Spleen (tissue), 11 donors: ENCODE measurements around the gene FBXL13. TPM values are rescaled to one million over a fixed set of nuclear protein-coding genes. Genes with fewer than 3 reads are reported as not detected.
A peak's percentile ranks its signal among the peaks of the same experiment; 100 is the strongest.

Experiments
- DNase-seq: peaks from one replicate; pipeline ENCODE4 v3.0.0-alpha.2; 2020
- H3K27ac ChIP-seq, 8 donors: fragments of 200-600 bp; sonication (generic) in 7 of 8; 1 replicate in 4 of 8; 2 replicates in 4 of 8; pipeline versions ENCODE4 v1.5.0 to v1.8.0; 2016 to 2021; ENCODE audit warnings: inconsistent platforms in 4 of 8, mild to moderate bottlenecking in 4 of 8, moderate library complexity in 1 of 8
- H3K27me3 ChIP-seq, 7 donors: fragments of 200-600 bp; sonication (generic) in 6 of 7; replicated peaks in 1 of 7; 1 replicate in 4 of 7; 2 replicates in 3 of 7; pipeline versions ENCODE4 v1.5.0 to v1.8.0; 2016 to 2021; ENCODE audit warnings: inconsistent platforms in 3 of 7, mild to moderate bottlenecking in 1 of 7
- H3K36me3 ChIP-seq, 6 donors: fragments of 200-600 bp; sonication (generic) in 5 of 6; 1 replicate in 4 of 6; 2 replicates in 2 of 6; pipeline versions ENCODE4 v1.5.0 to v1.8.0; 2016 to 2021; ENCODE audit warnings: inconsistent platforms in 2 of 6
- H3K4me1 ChIP-seq, 6 donors: fragments of 200-600 bp; sonication (generic) in 5 of 6; 1 replicate in 3 of 6; 2 replicates in 3 of 6; pipeline versions ENCODE4 v1.5.0 to v1.8.0; 2016 to 2021; ENCODE audit warnings: inconsistent platforms in 3 of 6
- H3K4me3 ChIP-seq, 8 donors: fragments of 200-600 bp; sonication (generic) in 7 of 8; 1 replicate in 4 of 8; 2 replicates in 4 of 8; pipeline versions ENCODE4 v1.5.0 to v1.8.0; 2016 to 2021; ENCODE audit warnings: inconsistent platforms in 4 of 8, mild to moderate bottlenecking in 4 of 8, moderate library complexity in 2 of 8
- H3K9me3 ChIP-seq, 8 donors: fragments of 200-600 bp; sonication (generic) in 7 of 8; 1 replicate in 4 of 8; 2 replicates in 4 of 8; pipeline versions ENCODE4 v1.5.0 to v1.8.0; 2016 to 2021; ENCODE audit warnings: inconsistent platforms in 4 of 8
- POLR2A ChIP-seq, 3 donors: fragments of 450-650 bp; IDR thresholded peaks; one replicate each; pipeline ENCODE4 v1.5.1; 2017; ENCODE audit warnings: antibody characterized with exemption in 3 of 3, mild to moderate bottlenecking in 1 of 3
- POLR2AphosphoS5 ChIP-seq, 3 donors: sonication (generic); formaldehyde crosslinking; IDR thresholded peaks; one replicate each; pipeline ENCODE4 v1.5.1; 2017; ENCODE audit warnings: antibody characterized with exemption in 3 of 3
- WGBS, 5 donors: extraction: QIAGEN DNeasy Blood & Tissue Kit in 3 of 5; methylation state at CpG; one replicate each; pipeline versions ENCODE4 v1.1.5 to v1.1.7; 2013 to 2018; 5-methylcytosine and 5-hydroxymethylcytosine counted together
- intact Hi-C: fragments of 100-400 bp; cut with DNase I; formaldehyde crosslinking; loops from one replicate; pipeline ENCODE4 v1.15.0; 2023; ENCODE audit warnings: low total_unique reads
- polyA plus RNA-seq, 3 donors: library from polyadenylated mRNA; stranded (reverse); fragments of 200-250 nt; gene quantifications; one replicate each; pipeline ENCODE4 v1.2.1, GENCODE V29; 2013
- total RNA-seq, 7 donors: library from RNA; depleted of rRNA in 3 of 7; stranded (reverse); fragments of >200 nt in 3 of 7; fragmentation: NEBNext Ultra II Directional in 4 of 7; extraction: Animal tissue kit (Norgen Biotek cat#: 25700) in 4 of 7; gene quantifications; one replicate each; pipeline versions ENCODE4 v1.1.0 to v1.2.1, GENCODE V29; 2016 to 2021
- TF ChIP-seq, protein P1 (sequence below), 11 experiments: fragments of 200-600 bp in 7 of 11; fragments of 450-650 bp in 4 of 11; sonication (generic) in 4 of 11; IDR thresholded peaks in 8 of 11; conservative IDR thresholded peaks in 3 of 11; 1 replicate in 7 of 11; 2 replicates in 4 of 11; pipeline versions ENCODE4 v1.4.0 to v1.8.0; 2016 to 2021; ENCODE audit warnings: antibody characterized with exemption in 11 of 11, inconsistent platforms in 4 of 11, mild to moderate bottlenecking in 1 of 11
- donor health status: healthy with polysubstance abuse.
- donor health status: DM: no; HTN: no; CAD: no; lungs with moderate emphysema.
- donor health status: DM: no; HTN: no; CAD: no.
- donor health status: Bipolar disorder and iron deficiency.
- donor health status: healthy.
- donor health status: DM: no; HTN: no; CAD: no.
- donor health status: DM: yes; HTN: yes; CAD: no.

Gene FBXL13
- total and polyA plus RNA-seq, 10 donors = 0.09 to 6.6 (median 2.3) TPM

DNA sequence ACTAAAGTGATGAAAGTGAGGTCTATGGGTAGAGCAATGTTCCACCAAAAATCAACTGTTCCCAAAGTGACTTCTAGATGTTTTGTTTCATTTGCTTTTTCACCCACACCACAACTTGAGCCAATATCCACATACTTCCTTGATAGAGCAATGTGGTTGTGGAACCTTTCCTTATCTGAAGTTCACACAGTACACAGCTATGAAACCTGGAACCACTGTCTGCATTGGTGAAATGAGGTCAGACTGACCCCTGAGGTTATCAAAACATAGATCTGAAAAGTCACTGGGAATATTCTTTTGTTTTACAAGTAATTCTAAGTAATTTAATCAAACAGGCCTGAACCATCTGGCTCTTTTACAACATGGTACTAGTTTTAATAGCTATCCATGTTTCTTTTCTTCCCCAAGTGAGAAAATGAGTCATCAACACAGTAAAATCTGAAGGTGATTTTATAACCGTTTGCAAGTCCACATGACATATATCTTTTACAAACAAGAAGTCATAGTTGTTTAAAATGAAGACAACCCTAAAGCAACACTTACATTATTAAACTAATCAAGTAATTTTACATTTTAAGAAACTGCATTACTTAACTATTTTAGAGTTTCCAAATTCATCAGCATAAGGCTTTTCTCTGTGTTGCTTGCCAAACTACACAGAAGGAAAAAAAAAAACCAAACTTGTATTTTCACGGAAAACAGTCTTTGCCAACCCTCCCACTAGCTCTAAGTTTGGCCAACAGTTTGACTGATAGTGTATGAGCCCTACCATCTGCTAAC, 81.5 kb downstream of the FBXL13 start:
- DNase-seq = no peak
- H3K4me1 ChIP-seq = peaks cover 0 to 35% (median 7%) of the 10 kb centered on the region in 6 donors
- intact Hi-C loops = no loop called here
- TF ChIP-seq, protein P1, sequence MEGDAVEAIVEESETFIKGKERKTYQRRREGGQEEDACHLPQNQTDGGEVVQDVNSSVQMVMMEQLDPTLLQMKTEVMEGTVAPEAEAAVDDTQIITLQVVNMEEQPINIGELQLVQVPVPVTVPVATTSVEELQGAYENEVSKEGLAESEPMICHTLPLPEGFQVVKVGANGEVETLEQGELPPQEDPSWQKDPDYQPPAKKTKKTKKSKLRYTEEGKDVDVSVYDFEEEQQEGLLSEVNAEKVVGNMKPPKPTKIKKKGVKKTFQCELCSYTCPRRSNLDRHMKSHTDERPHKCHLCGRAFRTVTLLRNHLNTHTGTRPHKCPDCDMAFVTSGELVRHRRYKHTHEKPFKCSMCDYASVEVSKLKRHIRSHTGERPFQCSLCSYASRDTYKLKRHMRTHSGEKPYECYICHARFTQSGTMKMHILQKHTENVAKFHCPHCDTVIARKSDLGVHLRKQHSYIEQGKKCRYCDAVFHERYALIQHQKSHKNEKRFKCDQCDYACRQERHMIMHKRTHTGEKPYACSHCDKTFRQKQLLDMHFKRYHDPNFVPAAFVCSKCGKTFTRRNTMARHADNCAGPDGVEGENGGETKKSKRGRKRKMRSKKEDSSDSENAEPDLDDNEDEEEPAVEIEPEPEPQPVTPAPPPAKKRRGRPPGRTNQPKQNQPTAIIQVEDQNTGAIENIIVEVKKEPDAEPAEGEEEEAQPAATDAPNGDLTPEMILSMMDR (IDR thresholded peaks at IDR 0.05 in 8 of 11, conservative IDR thresholded peaks at IDR 0.05 in 3 of 11) = no peak
- TF ChIP-seq POLR2A (IDR thresholded peaks at IDR 0.05) (no peak), POLR2AphosphoS5 (IDR thresholded peaks at IDR 0.05) (no peak)
- WGBS, 5 donors = 32 to 53% (median 39%) methylated on average over 2 of the region's 2 CpGs
- no peaks in the 10 kb centered on the region for H3K9me3 ChIP-seq
- no peaks in the 10 kb centered on the region for H3K36me3 ChIP-seq
- H3K4me3 ChIP-seq = no peak overlapping the region
- H3K27ac ChIP-seq = peak overlapping the region in 5 of 8 donors; percentile 4 to 45 (median 26)
- H3K27me3 ChIP-seq = no peaks in the 10 kb centered on the region

DNA sequence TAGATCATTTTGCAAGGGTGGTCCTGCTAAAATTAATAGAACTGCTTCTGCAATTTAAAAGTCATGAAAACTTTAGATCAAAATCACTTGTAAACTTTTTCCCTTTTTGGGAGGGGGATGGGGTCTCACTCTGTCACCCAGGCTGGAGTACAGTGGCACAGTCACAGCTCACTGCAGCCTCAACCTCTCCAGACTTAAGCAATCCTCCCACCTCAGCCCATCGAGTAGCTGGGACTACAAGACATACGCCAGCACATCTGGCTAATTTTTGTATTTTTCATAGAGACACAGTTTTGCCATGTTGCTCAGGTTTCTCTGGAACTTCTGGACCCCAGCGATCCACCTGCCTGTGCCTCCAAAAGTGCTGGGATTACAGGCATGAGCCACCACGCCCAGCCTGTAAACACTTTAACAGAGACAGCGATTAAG, 82.1 kb downstream of the FBXL13 start:
- DNase-seq = no peak
- WGBS, 5 donors = 81 to 90% (median 88%) methylated on average over 5 of the region's 5 CpGs
- Histone ChIP-seq H3K9me3 (no peaks in the 10 kb centered on the region), H3K27ac (peak overlapping the region in 4 of 8 donors; percentile 4 to 45 (median 29)), H3K27me3 (no peaks in the 10 kb centered on the region), H3K4me1 (peaks cover 0 to 35% (median 7%) of the 10 kb centered on the region in 6 donors), H3K4me3 (no peak overlapping the region), H3K36me3 (no peaks in the 10 kb centered on the region)
- TF ChIP-seq POLR2AphosphoS5 (IDR thresholded peaks at IDR 0.05) (no peak), POLR2A (IDR thresholded peaks at IDR 0.05) (no peak)
- TF ChIP-seq, protein P1 (IDR thresholded peaks at IDR 0.05 in 8 of 11, conservative IDR thresholded peaks at IDR 0.05 in 3 of 11) = no peak
- intact Hi-C loops = no loop called here

DNA sequence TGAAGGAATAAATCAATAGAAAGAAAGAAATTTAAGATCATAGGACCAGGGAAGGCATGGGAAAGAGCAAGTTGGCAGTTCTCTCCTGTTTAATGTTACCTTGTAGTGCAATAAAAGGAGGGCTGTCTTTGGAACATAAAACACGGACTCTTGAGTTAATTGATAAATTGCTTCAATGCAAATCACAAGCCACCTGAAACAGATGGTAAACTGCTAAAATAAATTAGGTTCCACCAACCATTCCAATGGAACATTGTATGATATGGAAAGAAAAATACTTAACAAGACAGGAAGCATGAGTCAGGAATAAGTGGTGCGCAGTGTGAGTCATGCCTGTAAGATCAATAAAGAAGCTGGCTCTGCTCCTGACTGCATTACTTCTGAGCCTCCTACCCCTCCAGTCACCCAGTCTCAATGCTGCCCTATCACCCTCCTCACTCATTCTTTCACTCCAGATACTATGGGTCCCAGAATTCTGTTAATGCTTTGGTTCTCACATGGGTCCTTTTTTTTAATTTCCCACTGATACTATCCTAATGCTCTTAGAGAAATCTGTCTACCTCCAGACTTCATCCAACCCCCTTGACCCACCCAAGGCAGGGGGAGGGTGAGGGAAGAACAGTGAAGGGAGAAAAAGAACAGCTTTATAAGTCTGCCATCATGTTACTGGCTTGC, 82.9 kb downstream of the FBXL13 start:
- H3K4me3 ChIP-seq = no peak overlapping the region
- H3K36me3 ChIP-seq = no peaks in the 10 kb centered on the region
- WGBS, 5 donors = 60 to 86% (median 77%) methylated on average over 2 of the region's 2 CpGs
- TF ChIP-seq, protein P1 (IDR thresholded peaks at IDR 0.05 in 8 of 11, conservative IDR thresholded peaks at IDR 0.05 in 3 of 11) = no peak
- TF ChIP-seq POLR2AphosphoS5 (IDR thresholded peaks at IDR 0.05) = no peak
- no peak for TF ChIP-seq POLR2A (IDR thresholded peaks at IDR 0.05)
- no peaks in the 10 kb centered on the region for H3K27me3 ChIP-seq
- peak overlapping the region in 3 of 8 donors; percentile 10 to 45 (median 44) for H3K27ac ChIP-seq
- peaks cover 0 to 35% (median 7%) of the 10 kb centered on the region in 6 donors for H3K4me1 ChIP-seq
- DNase-seq = no peak
- intact Hi-C loops = no loop called here
- H3K9me3 ChIP-seq = no peaks in the 10 kb centered on the region

DNA sequence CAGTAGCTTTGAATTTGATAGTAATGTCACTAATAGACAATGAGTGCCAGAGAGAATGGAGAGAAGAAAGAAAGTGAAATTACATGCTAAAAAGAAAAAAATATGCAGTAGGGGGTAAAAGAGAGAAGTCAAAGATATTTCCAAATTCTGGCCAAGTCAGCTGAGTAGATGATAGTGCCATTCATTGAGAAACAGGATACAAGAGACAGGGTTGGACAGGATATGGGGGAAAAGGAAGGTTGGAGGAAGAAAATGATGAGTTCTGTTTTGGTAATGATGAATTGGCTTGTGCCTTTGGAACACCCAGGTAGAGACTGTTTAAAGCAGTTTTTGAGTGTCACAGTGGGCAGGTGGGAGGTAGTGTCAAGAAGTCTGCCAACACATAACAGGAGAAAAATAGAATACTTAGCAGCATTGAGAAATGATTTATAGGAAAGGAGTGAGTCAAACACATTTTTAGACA, 83.5 kb downstream of the FBXL13 start:
- H3K36me3 ChIP-seq = no peaks in the 10 kb centered on the region
- no peak overlapping the region for H3K4me3 ChIP-seq
- TF ChIP-seq POLR2AphosphoS5 (IDR thresholded peaks at IDR 0.05) (no peak), POLR2A (IDR thresholded peaks at IDR 0.05) (no peak)
- TF ChIP-seq, protein P1 (IDR thresholded peaks at IDR 0.05 in 8 of 11, conservative IDR thresholded peaks at IDR 0.05 in 3 of 11) = no peak
- intact Hi-C loops = no loop called here
- DNase-seq = no peak
- no peaks in the 10 kb centered on the region for H3K27me3 ChIP-seq
- H3K9me3 ChIP-seq = no peaks in the 10 kb centered on the region
- peaks cover 0 to 35% (median 7%) of the 10 kb centered on the region in 6 donors for H3K4me1 ChIP-seq
- H3K27ac ChIP-seq = peak overlapping the region in 2 of 8 donors; percentile 44 to 45
